ENCODE results near the gene CRYBG2. TPM values are rescaled to one million over a fixed set of nuclear protein-coding genes. Genes with fewer than 3 reads are reported as not detected.

The CRYBG2 gene
- total and polyA plus RNA-seq, 2 of the 8 experiments (the other 6 are each of a cell fraction or from before 2014, with no cell fraction given) = 14.2 to 17.0 TPM

DNA sequence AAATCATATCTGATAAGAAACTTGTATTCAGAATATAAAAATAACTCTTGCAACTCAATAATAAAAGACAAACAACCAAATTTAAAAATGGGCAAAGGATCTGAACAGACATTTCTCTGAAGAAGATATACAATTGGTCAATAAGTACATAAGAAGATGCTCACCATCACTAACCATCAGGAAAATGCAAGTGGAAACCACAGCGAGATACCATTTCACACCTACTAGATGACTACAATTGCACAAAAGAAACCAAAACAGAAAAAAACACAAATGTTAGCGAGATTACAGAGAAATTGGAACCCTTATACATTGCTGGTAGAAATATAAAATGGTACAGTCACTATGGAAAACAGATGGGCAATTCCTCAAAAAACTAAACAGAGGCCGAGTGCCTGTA lies 30.1 kb upstream of the CRYBG2 start:
- no peaks in the 10 kb centered on the region for H4K20me1 ChIP-seq (replicated peaks in 1 of 2; ENCODE audit: control insufficient read depth in 1 of 2, insufficient read depth in 2 of 2, low read length in 2 of 2)
- H3K9ac ChIP-seq (replicated peaks in 1 of 4; ENCODE audit: extremely low read depth in 1 of 4, low read depth in 3 of 4, low read length in 3 of 4) = no peak overlapping the region
- H2BK15ac ChIP-seq (ENCODE audit: low read length) = no peak overlapping the region
- FAIRE-seq (no peak), DNase-seq (ENCODE audit: low read depth in 1 of 2, low spot score in 2 of 2) (no peak)
- H4K5ac ChIP-seq (ENCODE audit: insufficient read length, low read depth, low read length) = no peak overlapping the region
- no peaks in the 10 kb centered on the region for H3K23me2 ChIP-seq (ENCODE audit: low read depth, low read length)
- no peak overlapping the region for H2BK12ac ChIP-seq (ENCODE audit: low read depth, low read length)
- no peak overlapping the region for H3K14ac ChIP-seq (ENCODE audit: insufficient read length)
- H4K91ac ChIP-seq (replicated peaks; ENCODE audit: insufficient read length, low read length) = no peak overlapping the region
- POLR2A ChIA-PET (ENCODE audit: partially characterized antibody) = interaction anchor here (1.0 to 1.9 kb wide), 3 partner anchors 27 to 65 kb away, joined by 3 to 6 read pairs (median 4); partner anchors contain the start of gene LIN28A
- no peak overlapping the region for H2BK5ac ChIP-seq (ENCODE audit: low read depth, low read length)
- H3K4me3 ChIP-seq (ENCODE audit: extremely low read depth in 1 of 4, insufficient read depth in 2 of 4, low read depth in 3 of 4, low read length in 4 of 4) = no peak overlapping the region
- no peak overlapping the region for H3K56ac ChIP-seq (replicated peaks; ENCODE audit: insufficient read length, low read depth, low read length)
- no peak overlapping the region for H3K18ac ChIP-seq (ENCODE audit: extremely low read depth, low read length)
- H3K4me2 ChIP-seq (ENCODE audit: insufficient read depth in 1 of 2, low read depth in 2 of 2, low read length in 2 of 2) = no peak overlapping the region
- H3K79me1 ChIP-seq (ENCODE audit: low read depth, low read length) = no peaks in the 10 kb centered on the region; the same call in 1 of the 2 replicates
- no peak for TF ChIP-seq MAFK (IDR thresholded peaks at IDR 0.05; ENCODE audit: low read depth, low read length)
- no peak for TF ChIP-seq SUZ12 (IDR thresholded peaks at IDR 0.05; ENCODE audit: low read length)
- no peak for TF ChIP-seq POLR2A (IDR thresholded peaks at IDR 0.05; ENCODE audit: control extremely low read depth in 1 of 2, low read depth in 2 of 2, low read length in 2 of 2)
- TF ChIP-seq HDAC2 (IDR thresholded peaks at IDR 0.05; ENCODE audit: borderline replicate concordance in 1 of 2, low read depth in 2 of 2, low read length in 2 of 2) = no peak
- TF ChIP-seq POLR2AphosphoS5 (IDR thresholded peaks at IDR 0.05; ENCODE audit: low read depth, low read length) = no peak
- no peak for TF ChIP-seq RBBP5 (IDR thresholded peaks at IDR 0.05; ENCODE audit: borderline replicate concordance, low read depth, low read length)
- no peak for TF ChIP-seq CHD1 (IDR thresholded peaks at IDR 0.05; ENCODE audit: low read depth, low read length)
- no peak for TF ChIP-seq FOSL1 (IDR thresholded peaks at IDR 0.05; ENCODE audit: insufficient read depth, low read depth, low read length)
- TF ChIP-seq SP1 (IDR thresholded peaks at IDR 0.05; ENCODE audit: low read depth, low read length) = no peak
- H3K36me3 ChIP-seq (ENCODE audit: control insufficient read depth in 2 of 4, insufficient read depth in 4 of 4, low read length in 3 of 4) = no peaks in the 10 kb centered on the region
- CTCF ChIA-PET (ENCODE audit: partially characterized antibody) = no interaction called here
- H2BK20ac ChIP-seq (ENCODE audit: low read length) = no peak overlapping the region
- 0 out of 2 replicates have a peak overlapping the region, but pooled peaks have one; percentile 5 for H2AFZ ChIP-seq (ENCODE audit: low read length)
- no peak overlapping the region for H3K23ac ChIP-seq (ENCODE audit: insufficient read length)
- H3K4me1 ChIP-seq (replicated peaks in 1 of 4; ENCODE audit: control insufficient read depth in 3 of 4, insufficient read depth in 4 of 4, low read length in 3 of 4) = no peaks in the 10 kb centered on the region
- H3K27me3 ChIP-seq (replicated peaks in 1 of 4; ENCODE audit: control insufficient read depth in 3 of 4, extremely low read depth in 1 of 4, insufficient read depth in 3 of 4, low read length in 3 of 4) = no peaks in the 10 kb centered on the region
- WGBS, 2 experiments (ENCODE audit: extremely low coverage in 1 of 2, insufficient coverage in 1 of 2, insufficient read length in 1 of 2, insufficient replicate concordance in 2 of 2, low coverage in 1 of 2, low lambda C conversion rate in 2 of 2, missing lambda C conversion rate in 1 of 2) = 95% methylated on average over 3 of the region's 3 CpGs; no CpG with 5 or more reads in 1 of the 2 experiments
- H3K79me2 ChIP-seq (ENCODE audit: control insufficient read depth in 1 of 2, insufficient read depth in 2 of 2, low read length in 2 of 2) = no peaks in the 10 kb centered on the region
- no peak overlapping the region for H4K8ac ChIP-seq (ENCODE audit: extremely low read depth, insufficient read depth, low read length)
- H3K9me3 ChIP-seq (ENCODE audit: insufficient read depth in 2 of 2, low read depth in 1 of 2, low read length in 1 of 2) = no peaks in the 10 kb centered on the region
- H3K4ac ChIP-seq (replicated peaks; ENCODE audit: insufficient read length, low read depth, low read length) = no peak overlapping the region
- no peak overlapping the region for H2BK120ac ChIP-seq (replicated peaks; ENCODE audit: low read depth, low read length)
- no peak overlapping the region for H3K27ac ChIP-seq (ENCODE audit: low read depth, low read length)
- H2AK5ac ChIP-seq (ENCODE audit: low read depth, low read length) = no peak overlapping the region
